Astrocyte (in vitro differentiated cells and primary cell): ENCODE results near the gene KANSL1L. TPM values are rescaled to one million over a fixed set of nuclear protein-coding genes. Genes with fewer than 3 reads are reported as not detected.
"Not testable (repeated sequence)": the region's sequence is repeated elsewhere in the genome, so short reads cannot be mapped to it uniquely, and the experiment has no call there.

Experiments used
- DNase-seq: peaks from one replicate; pipeline ENCODE4 v3.0.0-alpha.2; 2010; ENCODE audit warnings: low read depth
- FAIRE-seq: peaks from 2 replicates; lab custom pipeline; 2011; peaks lifted over from hg19 to GRCh38; lab: Jason Lieb, UNC
- H2AFZ ChIP-seq: 2 replicates; pipeline ENCODE4 v1.6.0; 2012; ENCODE audit warnings: low read depth, low read length, inconsistent platforms
- H3K27ac ChIP-seq: 2 replicates; pipeline ENCODE4 v1.5.1; 2011; ENCODE audit warnings: low read depth, low read length, inconsistent platforms
- H3K27me3 ChIP-seq: 2 replicates; pipeline ENCODE4 v1.6.0; 2011; ENCODE audit warnings: low read length, inconsistent platforms; ENCODE audit not compliant: insufficient read depth
- H3K36me3 ChIP-seq: 2 replicates; pipeline ENCODE4 v1.5.1; 2011; ENCODE audit warnings: low read length, inconsistent platforms; ENCODE audit not compliant: insufficient read depth
- H3K4me1 ChIP-seq: 2 replicates; pipeline ENCODE4 v1.5.1; 2011; ENCODE audit warnings: low read length, inconsistent platforms; ENCODE audit not compliant: insufficient read depth
- H3K4me2 ChIP-seq: 2 replicates; pipeline ENCODE4 v1.6.0; 2012; ENCODE audit warnings: low read length, inconsistent platforms
- H3K4me3 ChIP-seq: 2 replicates; pipeline ENCODE4 v1.5.1; 2011; ENCODE audit warnings: low read depth, mild to moderate bottlenecking, low read length, inconsistent platforms; ENCODE audit not compliant: insufficient read depth
- H3K79me2 ChIP-seq: 2 replicates; pipeline ENCODE4 v1.6.0; 2012; ENCODE audit warnings: mild to moderate bottlenecking, low read length, inconsistent platforms; ENCODE audit not compliant: insufficient read depth
- H3K9ac ChIP-seq: 2 replicates; pipeline ENCODE4 v1.6.0; 2012; ENCODE audit warnings: mild to moderate bottlenecking, low read length, inconsistent platforms
- H3K9me3 ChIP-seq: 2 replicates; pipeline ENCODE4 v1.5.1; 2012; ENCODE audit warnings: low read depth, mild to moderate bottlenecking, low read length, inconsistent platforms; ENCODE audit not compliant: insufficient read depth
- H4K20me1 ChIP-seq: 2 replicates; pipeline ENCODE4 v1.6.0; 2012; ENCODE audit warnings: low read length, inconsistent platforms; ENCODE audit not compliant: insufficient read depth
- H3K27ac Mint-ChIP-seq: one replicate; pipeline ENCODE4 v1.8.0; 2021; ENCODE audit warnings: mild to moderate bottlenecking, mixed read lengths; ENCODE audit not compliant: unreplicated experiment
- H3K27me3 Mint-ChIP-seq: one replicate; pipeline ENCODE4 v1.8.0; 2021; ENCODE audit warnings: low read depth, mixed read lengths; ENCODE audit not compliant: unreplicated experiment
- H3K36me3 Mint-ChIP-seq: one replicate; pipeline ENCODE4 v1.8.0; 2021; ENCODE audit warnings: low read depth, mixed read lengths; ENCODE audit not compliant: unreplicated experiment
- H3K4me1 Mint-ChIP-seq: one replicate; pipeline ENCODE4 v1.8.0; 2021; ENCODE audit warnings: low read depth, mixed read lengths; ENCODE audit not compliant: unreplicated experiment
- H3K4me3 Mint-ChIP-seq: one replicate; pipeline ENCODE4 v1.8.0; 2021; ENCODE audit warnings: mild to moderate bottlenecking, moderate library complexity, mixed read lengths; ENCODE audit not compliant: unreplicated experiment
- H3K9me3 Mint-ChIP-seq: one replicate; pipeline ENCODE4 v1.8.0; 2021; ENCODE audit warnings: mild to moderate bottlenecking, mixed read lengths; ENCODE audit not compliant: unreplicated experiment
- CTCF ChIP-seq: IDR thresholded peaks from 2 replicates; pipeline ENCODE4 v1.5.1; 2011; ENCODE audit warnings: low read depth, mild to moderate bottlenecking, inconsistent platforms, low read length, moderate library complexity; ENCODE audit not compliant: insufficient read depth
- EZH2 ChIP-seq: IDR thresholded peaks from 2 replicates; pipeline ENCODE4 v1.6.1; 2012; ENCODE audit warnings: mild to moderate bottlenecking, low read length, inconsistent platforms; ENCODE audit not compliant: insufficient read depth
- total RNA-seq: library from RNA; stranded (reverse); gene quantifications from 2 replicates; pipeline ENCODE4 v1.2.1, GENCODE V29; 2021

KANSL1L gene
- total RNA-seq, 1 donor from 2014 or later, result 7.5 TPM

- no peaks in the 10 kb centered on the region for H3K79me2 ChIP-seq
- Mint-ChIP-seq H3K9me3 (peaks cover 16% of the 10 kb centered on the region), H3K36me3 (peaks cover 3% of the 10 kb centered on the region), H3K27ac (no peak overlapping the region), H3K4me3 (no peak overlapping the region), H3K27me3 (no peaks in the 10 kb centered on the region), H3K4me1 (peaks cover 3% of the 10 kb centered on the region)
- H3K36me3 ChIP-seq, result no peaks in the 10 kb centered on the region
- no peak overlapping the region for H3K4me3 ChIP-seq
- DNase-seq (no peak), FAIRE-seq (no peak)
- no peak for TF ChIP-seq EZH2
- TF ChIP-seq CTCF, result no peak
- H3K27me3 ChIP-seq, result peaks cover 2% of the 10 kb centered on the region
- no peaks in the 10 kb centered on the region for H3K4me1 ChIP-seq
- no peak overlapping the region for H2AFZ ChIP-seq
- H3K4me2 ChIP-seq, result no peak overlapping the region
- H3K27ac ChIP-seq, result no peak overlapping the region
- no peaks in the 10 kb centered on the region for H4K20me1 ChIP-seq
- H3K9ac ChIP-seq, result no peak overlapping the region
- no peaks in the 10 kb centered on the region for H3K9me3 ChIP-seq
These were observed 9.3 kb upstream of the KANSL1L start for GRCh38 chr2:210180477-210180876.

- Histone ChIP-seq H2AFZ (no peak overlapping the region), H3K4me3 (no peak overlapping the region), H3K9me3 (no peaks in the 10 kb centered on the region), H3K4me2 (no peak overlapping the region), H4K20me1 (no peaks in the 10 kb centered on the region), H3K27ac (no peak overlapping the region), H3K27me3 (peaks cover 2% of the 10 kb centered on the region), H3K9ac (no peak overlapping the region), H3K36me3 (no peaks in the 10 kb centered on the region), H3K79me2 (no peaks in the 10 kb centered on the region), H3K4me1 (no peaks in the 10 kb centered on the region)
- H3K27ac Mint-ChIP-seq, result no peak overlapping the region
- H3K4me3 Mint-ChIP-seq, result no peak overlapping the region
- H3K36me3 Mint-ChIP-seq, result peaks cover 3% of the 10 kb centered on the region
- no peak for TF ChIP-seq EZH2
- no peak for TF ChIP-seq CTCF
- FAIRE-seq (no peak), DNase-seq (no peak)
- peaks cover 11% of the 10 kb centered on the region for H3K9me3 Mint-ChIP-seq
- H3K27me3 Mint-ChIP-seq, result no peaks in the 10 kb centered on the region
- peaks cover 3% of the 10 kb centered on the region for H3K4me1 Mint-ChIP-seq
These were observed 8.3 kb upstream of the KANSL1L start for GRCh38 chr2:210179351-210179990.

GRCh38 chr2:210177769-210178168 is 6.6 kb upstream of the KANSL1L start:
- FAIRE-seq (no peak), DNase-seq (no peak)
- Mint-ChIP-seq H3K36me3 (no peaks in the 10 kb centered on the region), H3K27ac (no peak overlapping the region), H3K4me1 (peaks cover 3% of the 10 kb centered on the region), H3K9me3 (no peaks in the 10 kb centered on the region), H3K4me3 (no peak overlapping the region), H3K27me3 (no peaks in the 10 kb centered on the region)
- Histone ChIP-seq H3K4me3 (no peak overlapping the region), H3K4me1 (no peaks in the 10 kb centered on the region), H2AFZ (no peak overlapping the region), H3K4me2 (no peak overlapping the region), H3K27ac (no peak overlapping the region), H3K9me3 (no peaks in the 10 kb centered on the region), H3K9ac (no peak overlapping the region), H3K79me2 (no peaks in the 10 kb centered on the region), H3K27me3 (peaks cover 2% of the 10 kb centered on the region), H3K36me3 (no peaks in the 10 kb centered on the region), H4K20me1 (no peaks in the 10 kb centered on the region)
- TF ChIP-seq CTCF (no peak), EZH2 (no peak)

GRCh38 chr2:210177115-210177514 is 5.9 kb upstream of the KANSL1L start:
- not testable (repeated sequence) for H3K4me3 ChIP-seq, H3K4me1 Mint-ChIP-seq, H4K20me1 ChIP-seq, H3K36me3 ChIP-seq, H2AFZ ChIP-seq, DNase-seq, H3K27ac Mint-ChIP-seq, H3K4me2 ChIP-seq, H3K9me3 ChIP-seq, H3K9ac ChIP-seq, FAIRE-seq, H3K9me3 Mint-ChIP-seq, H3K27me3 ChIP-seq, H3K36me3 Mint-ChIP-seq, H3K4me3 Mint-ChIP-seq, H3K27ac ChIP-seq, H3K27me3 Mint-ChIP-seq, H3K4me1 ChIP-seq, H3K79me2 ChIP-seq
